ENCODE results near the gene SSBP4. TPM values are rescaled to one million over a fixed set of nuclear protein-coding genes. Genes with fewer than 3 reads are reported as not detected.

SSBP4 gene
- total and polyA plus RNA-seq, 9 of the 15 experiments (the other 6 are each of a cell fraction or from before 2014, with no cell fraction given) = 1.1 to 189 (median 39.0) TPM

DNA sequence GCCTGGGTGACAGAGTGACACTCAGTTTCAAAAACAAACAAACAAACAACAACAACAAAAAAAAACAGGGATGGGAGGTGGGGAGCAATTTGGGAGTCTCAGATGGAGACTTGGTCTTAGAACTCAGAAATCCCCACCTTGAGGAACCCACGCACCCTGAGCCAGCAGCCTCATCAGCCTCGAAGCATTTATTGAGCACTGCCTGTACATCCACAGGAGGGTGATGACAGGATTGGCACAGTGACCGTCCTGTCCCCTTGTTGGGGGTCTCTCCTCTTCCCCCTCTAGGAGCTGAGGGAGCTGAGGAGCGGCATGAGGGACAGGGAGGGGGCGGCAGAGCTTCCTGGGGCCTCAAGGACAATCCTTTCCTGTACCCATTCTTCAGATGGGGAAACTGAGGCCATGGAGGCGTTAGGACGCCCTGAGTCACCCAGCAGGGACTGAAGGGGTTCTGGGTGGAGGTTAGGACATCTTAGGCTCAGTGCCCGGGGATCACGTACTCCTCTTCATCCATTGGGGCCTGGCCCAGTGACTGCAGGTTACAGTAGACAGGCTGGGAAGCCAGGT lies 27.6 kb upstream of the SSBP4 start:
- no peaks in the 10 kb centered on the region for H3K9me1 ChIP-seq (ENCODE audit: control insufficient read depth, insufficient read depth, low read length)
- H3K4me2 ChIP-seq (ENCODE audit: insufficient read depth, low read length) = no peak overlapping the region
- H3K4me1 ChIP-seq (replicated peaks in 1 of 2; ENCODE audit: control insufficient read depth in 2 of 2, insufficient read depth in 2 of 2, low read length in 2 of 2) = peaks cover 2 to 36% of the 10 kb centered on the region in 2 experiments
- H3K79me2 ChIP-seq (ENCODE audit: control insufficient read depth, insufficient read depth, low read length) = peaks cover 26% of the 10 kb centered on the region
- H3K9ac ChIP-seq (ENCODE audit: insufficient read depth in 1 of 2, low read depth in 2 of 2, low read length in 2 of 2) = no peak overlapping the region; a peak in 1 of 4 replicates
- no peaks in the 10 kb centered on the region for H3K9me3 ChIP-seq (replicated peaks; ENCODE audit: control insufficient read depth, insufficient read depth, low read depth, low read length)
- FAIRE-seq = no peak
- POLR2A ChIA-PET = interaction anchor here (0.6 to 8.1 kb wide), 10 partner anchors 8 to 951 kb away, joined by 3 to 244 read pairs (median 4); partner anchors contain the start of genes IQCN and SSBP4
- H3K36me3 ChIP-seq (ENCODE audit: control insufficient read depth, insufficient read depth, low read length) = peaks cover 29% of the 10 kb centered on the region; the same call in 2 of the 3 replicates
- H3K27me3 ChIP-seq (ENCODE audit: control insufficient read depth in 2 of 2, insufficient read depth in 2 of 2, low read length in 2 of 2) = no peaks in the 10 kb centered on the region
- no peak overlapping the region for H3K27ac ChIP-seq (ENCODE audit: extremely low read depth, low read depth, low read length)
- ATAC-seq = no peak
- H2AFZ ChIP-seq (ENCODE audit: low read depth, low read length) = no peak overlapping the region
- no peak overlapping the region for H3K4me3 ChIP-seq
- in situ Hi-C loops (cut with MboI) (no loop called here), intact Hi-C loops (cut with micrococcal nuclease) (no loop called here)
- H4K20me1 ChIP-seq (replicated peaks; ENCODE audit: control insufficient read depth, insufficient read depth, low read length) = peaks cover 19% of the 10 kb centered on the region
- BruUV-seq (replicated peaks) = no TSS peak
- CTCF ChIA-PET (ENCODE audit: low intra/inter-chr PET ratio) = interaction anchor here (0.6 kb wide), 1 partner anchor 37 kb away, joined by 3 read pairs; no protein-coding TSS in a partner anchor
- WGBS (ENCODE audit: insufficient coverage, low coverage, missing lambda C conversion rate) = 65% methylated on average over 6 of the region's 9 CpGs
- no peak for DNase-seq (ENCODE audit: extremely low read depth in 1 of 4, low spot score in 3 of 4)
- TF ChIP-seq POLR2H (tag; IDR thresholded peaks at IDR 0.05; ENCODE audit: low read depth) (no peak), ZFP1 (CRISPR knock-in tag; IDR thresholded peaks at IDR 0.05) (no peak), RBM22 (IDR thresholded peaks at IDR 0.05; ENCODE audit: low read depth, low read length, poor library complexity, severe bottlenecking) (peak; percentile 41), LEF1 (IDR thresholded peaks at IDR 0.05) (no peak), ZNF143 (CRISPR knock-in tag; IDR thresholded peaks at IDR 0.05) (no peak), U2AF1 (optimal IDR thresholded peaks at IDR 0.05; ENCODE audit: low read depth, low read length) (no peak), CHD4 (IDR thresholded peaks at IDR 0.05; ENCODE audit: insufficient read depth, insufficient replicate concordance, low read depth, low read length, poor library complexity, severe bottlenecking) (no peak), HBP1 (CRISPR knock-in tag; IDR thresholded peaks at IDR 0.05) (no peak), RBM34 (IDR thresholded peaks at IDR 0.05; ENCODE audit: borderline replicate concordance, insufficient read depth, low read length) (no peak), ZNF77 (CRISPR knock-in tag; IDR thresholded peaks at IDR 0.05) (no peak), ZBTB17 (CRISPR knock-in tag; IDR thresholded peaks at IDR 0.05) (no peak), SIN3B (IDR thresholded peaks at IDR 0.05; ENCODE audit: low read depth) (no peak), RBM25 (IDR thresholded peaks at IDR 0.05; ENCODE audit: low read depth, low read length, severe bottlenecking) (peak; percentile 78), PML (IDR thresholded peaks at IDR 0.05; ENCODE audit: low read length) (no peak), PTRF (tag; IDR thresholded peaks at IDR 0.05) (no peak), ZNF76 (CRISPR knock-in tag; IDR thresholded peaks at IDR 0.05; ENCODE audit: borderline replicate concordance) (no peak)
- TF ChIP-seq, protein P1, sequence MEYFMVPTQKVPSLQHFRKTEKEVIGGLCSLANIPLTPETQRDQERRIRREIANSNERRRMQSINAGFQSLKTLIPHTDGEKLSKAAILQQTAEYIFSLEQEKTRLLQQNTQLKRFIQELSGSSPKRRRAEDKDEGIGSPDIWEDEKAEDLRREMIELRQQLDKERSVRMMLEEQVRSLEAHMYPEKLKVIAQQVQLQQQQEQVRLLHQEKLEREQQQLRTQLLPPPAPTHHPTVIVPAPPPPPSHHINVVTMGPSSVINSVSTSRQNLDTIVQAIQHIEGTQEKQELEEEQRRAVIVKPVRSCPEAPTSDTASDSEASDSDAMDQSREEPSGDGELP (CRISPR knock-in tag; IDR thresholded peaks at IDR 0.05; ENCODE audit: borderline replicate concordance) = peak; percentile 26; the same call in 1 of the 2 replicates
- TF ChIP-seq, protein P2, sequence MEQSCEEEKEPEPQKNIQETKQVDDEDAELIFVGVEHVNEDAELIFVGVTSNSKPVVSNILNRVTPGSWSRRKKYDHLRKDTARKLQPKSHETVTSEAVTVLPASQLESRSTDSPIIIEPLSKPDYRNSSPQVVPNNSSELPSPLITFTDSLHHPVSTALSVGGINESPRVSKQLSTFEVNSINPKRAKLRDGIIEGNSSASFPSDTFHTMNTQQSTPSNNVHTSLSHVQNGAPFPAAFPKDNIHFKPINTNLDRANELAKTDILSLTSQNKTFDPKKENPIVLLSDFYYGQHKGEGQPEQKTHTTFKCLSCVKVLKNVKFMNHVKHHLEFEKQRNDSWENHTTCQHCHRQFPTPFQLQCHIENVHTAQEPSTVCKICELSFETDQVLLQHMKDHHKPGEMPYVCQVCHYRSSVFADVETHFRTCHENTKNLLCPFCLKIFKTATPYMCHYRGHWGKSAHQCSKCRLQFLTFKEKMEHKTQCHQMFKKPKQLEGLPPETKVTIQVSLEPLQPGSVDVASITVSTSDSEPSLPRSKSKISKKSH (CRISPR knock-in tag; IDR thresholded peaks at IDR 0.05) = no peak

All from K562 (cell line).